Spleen (tissue), 7 donors: ENCODE data around the gene GALNT17.

Source experiments
- CTCF ChIP-seq, 11 experiments: fragments of 200-600 bp in 7 of 11; fragments of 450-650 bp in 4 of 11; sonication (generic) in 4 of 11; IDR thresholded peaks in 8 of 11; conservative IDR thresholded peaks in 3 of 11; 1 replicate in 7 of 11; 2 replicates in 4 of 11; pipeline versions ENCODE4 v1.4.0 to v1.8.0; 2016 to 2021; ENCODE audit warnings: antibody characterized with exemption in 11 of 11, inconsistent platforms in 4 of 11, mild to moderate bottlenecking in 1 of 11
- POLR2A ChIP-seq, 3 donors: fragments of 450-650 bp; IDR thresholded peaks; one replicate each; pipeline ENCODE4 v1.5.1; 2017; ENCODE audit warnings: antibody characterized with exemption in 3 of 3, mild to moderate bottlenecking in 1 of 3
- POLR2AphosphoS5 ChIP-seq, 3 donors: sonication (generic); formaldehyde crosslinking; IDR thresholded peaks; one replicate each; pipeline ENCODE4 v1.5.1; 2017; ENCODE audit warnings: antibody characterized with exemption in 3 of 3
- donor health status: DM: no; HTN: no; CAD: no; lungs with moderate emphysema.
- donor health status: DM: no; HTN: no; CAD: no.
- donor health status: DM: no; HTN: no; CAD: no.

- TF ChIP-seq CTCF (IDR thresholded peaks at IDR 0.05 in 8 of 11, conservative IDR thresholded peaks at IDR 0.05 in 3 of 11): no peak
- no peak for TF ChIP-seq POLR2AphosphoS5 (IDR thresholded peaks at IDR 0.05)
- no peak for TF ChIP-seq POLR2A (IDR thresholded peaks at IDR 0.05)
Measured at GRCh38 chr7:71301167-71301566, 169.2 kb downstream of the GALNT17 start.
